Stimulated activated naive CD8-positive, alpha-beta T cell treated with anti-CD3 and anti-CD28 coated beads, Interleukin-15, amount 100 ng/mL, for 72 hours (primary cell): Measurements from ENCODE around the gene MBNL2.

ENCODE experiments used
- ATAC-seq: fragments of 150-1000 bp; cut with Tn5 transposase; 2 replicates; pipeline ENCODE4 v1.10.0; 2021; ENCODE audit warnings: mild to moderate bottlenecking, moderate library complexity
- DNase-seq, 2 donors: peaks; one replicate each; pipeline ENCODE4 v3.0.0; 2021 to 2022
- H3K27ac Mint-ChIP-seq, 2 donors: one replicate each; pipeline ENCODE4 v1.8.0; 2022; ENCODE audit warnings: mild to moderate bottlenecking in 2 of 2, mixed read lengths in 2 of 2, moderate library complexity in 2 of 2
- H3K27me3 Mint-ChIP-seq: one replicate; pipeline ENCODE4 v1.8.0; 2022; ENCODE audit warnings: mixed read lengths
- H3K4me1 Mint-ChIP-seq: one replicate; pipeline ENCODE4 v1.8.0; 2022; ENCODE audit warnings: mild to moderate bottlenecking, mixed read lengths
- H3K4me3 Mint-ChIP-seq, 2 donors: one replicate each; pipeline ENCODE4 v1.8.0; 2022; ENCODE audit warnings: mild to moderate bottlenecking in 2 of 2, mixed read lengths in 2 of 2, moderate library complexity in 1 of 2
- H3K9me3 Mint-ChIP-seq, 2 donors: one replicate each; pipeline ENCODE4 v1.8.0; 2022; ENCODE audit warnings: mixed read lengths in 2 of 2

The MBNL2 gene

GRCh38 chr13:97223711-97224541, 1.8 kb downstream of the MBNL2 start:
- ATAC-seq: peak; percentile 24
- Mint-ChIP-seq H3K4me3 (peak overlapping the region; percentile 87 to 92), H3K27ac (peak overlapping the region; percentile 80 to 98), H3K27me3 (no peaks in the 10 kb centered on the region), H3K4me1 (peaks cover 47% of the 10 kb centered on the region), H3K9me3 (no peaks in the 10 kb centered on the region)
- peak in 1 of 2 donors; percentile 17 for DNase-seq

GRCh38 chr13:97224544-97225300, 2.6 kb downstream of the MBNL2 start:
- DNase-seq (peak in 1 of 2 donors; percentile 30), ATAC-seq (no peak)
- Mint-ChIP-seq H3K4me3 (peak overlapping the region; percentile 87 to 92), H3K27me3 (no peaks in the 10 kb centered on the region), H3K9me3 (no peaks in the 10 kb centered on the region), H3K4me1 (peaks cover 53% of the 10 kb centered on the region), H3K27ac (peak overlapping the region; percentile 79 to 98)

- Mint-ChIP-seq H3K27me3 (no peaks in the 10 kb centered on the region), H3K4me3 (peak overlapping the region; percentile 87 to 92), H3K27ac (peak overlapping the region; percentile 79 to 98), H3K9me3 (no peaks in the 10 kb centered on the region), H3K4me1 (peaks cover 55% of the 10 kb centered on the region)
- ATAC-seq: no peak
- peak in 1 of 2 donors; percentile 15 for DNase-seq
Observed at GRCh38 chr13:97225533-97225932, 3.4 kb downstream of the MBNL2 start.

GRCh38 chr13:97226013-97226412, 3.9 kb downstream of the MBNL2 start:
- H3K27ac Mint-ChIP-seq: peak overlapping the region in 1 of 2 donors; percentile 98
- ATAC-seq: no peak
- peaks cover 54% of the 10 kb centered on the region for H3K4me1 Mint-ChIP-seq

GRCh38 chr13:97226788-97227627, 4.9 kb downstream of the MBNL2 start:
- DNase-seq: peak in 1 of 2 donors; percentile 21

More at GRCh38 chr13:97226013-97226412, 3.9 kb downstream of the MBNL2 start:
- Mint-ChIP-seq H3K4me3 (peak overlapping the region; percentile 87 to 92), H3K9me3 (no peaks in the 10 kb centered on the region), H3K27me3 (no peaks in the 10 kb centered on the region)
- no peak for DNase-seq

GRCh38 chr13:97228850-97229521, 6.9 kb downstream of the MBNL2 start:
- DNase-seq: no peak

More at GRCh38 chr13:97226788-97227627, 4.9 kb downstream of the MBNL2 start:
- no peaks in the 10 kb centered on the region for H3K27me3 Mint-ChIP-seq
- peak; percentile 72 for ATAC-seq
- H3K9me3 Mint-ChIP-seq: no peaks in the 10 kb centered on the region
- H3K4me3 Mint-ChIP-seq: peak overlapping the region; percentile 89 to 92
- H3K27ac Mint-ChIP-seq: peak overlapping the region in 1 of 2 donors; percentile 69
- H3K4me1 Mint-ChIP-seq: peaks cover 59% of the 10 kb centered on the region

GRCh38 chr13:97229699-97230098, 7.6 kb downstream of the MBNL2 start:
- no peaks in the 10 kb centered on the region for H3K27me3 Mint-ChIP-seq
- peaks cover 76% of the 10 kb centered on the region for H3K4me1 Mint-ChIP-seq
- no peaks in the 10 kb centered on the region for H3K9me3 Mint-ChIP-seq
- peak overlapping the region in 1 of 2 donors; percentile 30 for H3K27ac Mint-ChIP-seq
- H3K4me3 Mint-ChIP-seq: no peak overlapping the region
- ATAC-seq (no peak), DNase-seq (no peak)

More at GRCh38 chr13:97228850-97229521, 6.9 kb downstream of the MBNL2 start:
- no peak for ATAC-seq
- no peak overlapping the region for H3K4me3 Mint-ChIP-seq
- peaks cover 72% of the 10 kb centered on the region for H3K4me1 Mint-ChIP-seq
- H3K27ac Mint-ChIP-seq: no peak overlapping the region
- no peaks in the 10 kb centered on the region for H3K27me3 Mint-ChIP-seq
- no peaks in the 10 kb centered on the region for H3K9me3 Mint-ChIP-seq

GRCh38 chr13:97231118-97231828, 9.1 kb downstream of the MBNL2 start:
- Mint-ChIP-seq H3K9me3 (no peaks in the 10 kb centered on the region), H3K27me3 (no peaks in the 10 kb centered on the region), H3K27ac (no peak overlapping the region), H3K4me3 (no peak overlapping the region), H3K4me1 (peaks cover 68% of the 10 kb centered on the region)
- no peak for DNase-seq
- no peak for ATAC-seq

- H3K27ac Mint-ChIP-seq: no peak overlapping the region
- H3K4me1 Mint-ChIP-seq: peaks cover 65% of the 10 kb centered on the region
- no peak for ATAC-seq
- no peaks in the 10 kb centered on the region for H3K27me3 Mint-ChIP-seq
- no peak for DNase-seq
- no peaks in the 10 kb centered on the region for H3K9me3 Mint-ChIP-seq
- no peak overlapping the region for H3K4me3 Mint-ChIP-seq
Observed at GRCh38 chr13:97231829-97232196, 9.7 kb downstream of the MBNL2 start.

- Mint-ChIP-seq H3K27me3 (no peaks in the 10 kb centered on the region), H3K4me1 (peaks cover 71% of the 10 kb centered on the region), H3K27ac (peak overlapping the region in 1 of 2 donors; percentile 27), H3K4me3 (no peak overlapping the region), H3K9me3 (peaks cover 0 to 4% of the 10 kb centered on the region in 2 donors)
- DNase-seq: no peak
- ATAC-seq: no peak
Observed at GRCh38 chr13:97233499-97233898, 11.4 kb downstream of the MBNL2 start.

GRCh38 chr13:97234236-97234635, 12.1 kb downstream of the MBNL2 start:
- ATAC-seq (no peak), DNase-seq (no peak)
- Mint-ChIP-seq H3K27me3 (no peaks in the 10 kb centered on the region), H3K27ac (no peak overlapping the region), H3K4me1 (peaks cover 76% of the 10 kb centered on the region), H3K4me3 (no peak overlapping the region), H3K9me3 (peaks cover 0 to 4% of the 10 kb centered on the region in 2 donors)

- peaks cover 0 to 4% of the 10 kb centered on the region in 2 donors for H3K9me3 Mint-ChIP-seq
- peaks cover 76% of the 10 kb centered on the region for H3K4me1 Mint-ChIP-seq
- ATAC-seq (no peak), DNase-seq (no peak)
- H3K27ac Mint-ChIP-seq: no peak overlapping the region
- H3K27me3 Mint-ChIP-seq: no peaks in the 10 kb centered on the region
- H3K4me3 Mint-ChIP-seq: no peak overlapping the region
Observed at GRCh38 chr13:97234742-97235141, 12.6 kb downstream of the MBNL2 start.

- H3K9me3 Mint-ChIP-seq: peaks cover 0 to 4% of the 10 kb centered on the region in 2 donors
- no peak for DNase-seq
- ATAC-seq: no peak
- peaks cover 72% of the 10 kb centered on the region for H3K4me1 Mint-ChIP-seq
- H3K27ac Mint-ChIP-seq: no peak overlapping the region
- H3K4me3 Mint-ChIP-seq: no peak overlapping the region
- H3K27me3 Mint-ChIP-seq: no peaks in the 10 kb centered on the region
Observed at GRCh38 chr13:97235549-97236231, 13.6 kb downstream of the MBNL2 start.

- H3K27ac Mint-ChIP-seq: no peak overlapping the region
- peaks cover 0 to 4% of the 10 kb centered on the region in 2 donors for H3K9me3 Mint-ChIP-seq
- H3K4me3 Mint-ChIP-seq: no peak overlapping the region
- no peak for DNase-seq
- ATAC-seq: no peak
- H3K27me3 Mint-ChIP-seq: no peaks in the 10 kb centered on the region
- H3K4me1 Mint-ChIP-seq: peaks cover 76% of the 10 kb centered on the region
Observed at GRCh38 chr13:97237388-97237787, 15.3 kb downstream of the MBNL2 start.
